H1 (cell line): ENCODE data around the gene GPC2. TPM values are rescaled to one million over a fixed set of nuclear protein-coding genes. Genes with fewer than 3 reads are reported as not detected.

ENCODE experiments used
- CTCF ChIA-PET: fragments of 300-600 bp; sonication (Branson Sonifier 250); formaldehyde crosslinking; loops from one replicate; lab custom pipeline; 2021; ENCODE audit not compliant: partially characterized antibody; lab: Charles Lee
- POLR2A ChIA-PET: fragments of 300-600 bp; sonication (Branson Sonifier 250); formaldehyde crosslinking; loops from one replicate; lab custom pipeline; 2021; ENCODE audit warnings: inconsistent platforms; ENCODE audit not compliant: partially characterized antibody; lab: Charles Lee
- DNase-seq, 2 experiments: peaks; one replicate each; pipeline versions ENCODE4 v3.0.0 to v3.0.0-alpha.2; 2010 to 2022; ENCODE audit warnings: low spot score in 2 of 2, low read depth in 1 of 2, mixed read lengths in 1 of 2
- FAIRE-seq: peaks from 2 replicates; lab custom pipeline; 2011; peaks lifted over from hg19 to GRCh38; lab: Jason Lieb, UNC
- H2AFZ ChIP-seq: 2 replicates; pipeline ENCODE4 v1.8.1; 2012; ENCODE audit warnings: low read length, inconsistent platforms
- H2AK5ac ChIP-seq: 2 replicates; pipeline ENCODE4 v1.6.1; 2013; ENCODE audit warnings: low read depth, low read length
- H2BK120ac ChIP-seq: replicated peaks from 2 replicates; pipeline ENCODE3; 2013; ENCODE audit warnings: low read depth, low read length, inconsistent platforms
- H2BK12ac ChIP-seq: 2 replicates; pipeline ENCODE4 v1.6.1; 2013; ENCODE audit warnings: low read depth, low read length
- H2BK15ac ChIP-seq: 2 replicates; pipeline ENCODE4 v1.6.1; 2013; ENCODE audit warnings: low read length
- H2BK20ac ChIP-seq: 2 replicates; pipeline ENCODE4 v1.6.1; 2013; ENCODE audit warnings: low read length
- H2BK5ac ChIP-seq: 2 replicates; pipeline ENCODE4 v1.6.1; 2013; ENCODE audit warnings: low read depth, low read length
- H3K14ac ChIP-seq: 2 replicates; pipeline ENCODE4 v1.6.1; 2013; ENCODE audit warnings: inconsistent platforms; ENCODE audit not compliant: insufficient read length
- H3K18ac ChIP-seq: 2 replicates; pipeline ENCODE4 v1.6.1; 2013; ENCODE audit warnings: low read length; ENCODE audit errors: extremely low read depth
- H3K23ac ChIP-seq: 2 replicates; pipeline ENCODE4 v1.6.1; 2013; ENCODE audit warnings: inconsistent platforms; ENCODE audit not compliant: insufficient read length
- H3K23me2 ChIP-seq: 2 replicates; pipeline ENCODE4 v1.6.1; 2013; ENCODE audit warnings: low read depth, low read length
- H3K27ac ChIP-seq: 2 replicates; pipeline ENCODE4 v1.6.1; 2011; ENCODE audit warnings: low read depth, low read length, inconsistent platforms
- H3K27me3 ChIP-seq, 4 experiments: replicated peaks in 1 of 4; 1 replicate in 1 of 4; 2 replicates in 3 of 4; pipeline versions ENCODE4 v1.6.1 to v1.8.1; 2011 to 2013; ENCODE audit warnings: low read length in 3 of 4, mild to moderate bottlenecking in 3 of 4, inconsistent platforms in 2 of 4, mixed read lengths in 2 of 4, moderate library complexity in 1 of 4; ENCODE audit not compliant: control insufficient read depth in 3 of 4, insufficient read depth in 3 of 4; ENCODE audit errors: extremely low read depth in 1 of 4
- H3K36me3 ChIP-seq, 4 experiments: 2 replicates each; pipeline versions ENCODE4 v1.6.1 to v1.8.1; 2011 to 2013; ENCODE audit warnings: mild to moderate bottlenecking in 4 of 4, low read length in 3 of 4, moderate library complexity in 2 of 4, control low read depth in 1 of 4, inconsistent platforms in 1 of 4; ENCODE audit not compliant: insufficient read depth in 4 of 4, control insufficient read depth in 2 of 4
- H3K4ac ChIP-seq: replicated peaks from 2 replicates; pipeline ENCODE3; 2013; ENCODE audit warnings: low read length, low read depth, mixed read lengths, inconsistent platforms; ENCODE audit not compliant: insufficient read length
- H3K4me1 ChIP-seq, 4 experiments: replicated peaks in 1 of 4; 1 replicate in 1 of 4; 2 replicates in 3 of 4; pipeline versions ENCODE4 v1.6.1 to v1.8.1; 2011 to 2013; ENCODE audit warnings: low read length in 3 of 4, inconsistent platforms in 2 of 4, mixed read lengths in 1 of 4; ENCODE audit not compliant: insufficient read depth in 4 of 4, control insufficient read depth in 3 of 4
- H3K4me2 ChIP-seq, 2 experiments: 2 replicates each; pipeline versions ENCODE4 v1.6.1 to v1.8.1; 2011 to 2013; ENCODE audit warnings: low read depth in 2 of 2, low read length in 2 of 2, control low read depth in 1 of 2, inconsistent platforms in 1 of 2, mild to moderate bottlenecking in 1 of 2; ENCODE audit not compliant: insufficient read depth in 1 of 2
- H3K4me3 ChIP-seq, 4 experiments: fragments of 200-600, 300-600 bp in 1 of 4; sonication (generic), shearing (Covaris generic), sonication (Bioruptor Twin) in 1 of 4; 2 replicates each; pipeline versions ENCODE4 v1.5.1 to v1.8.1; 2011 to 2016; ENCODE audit warnings: low read length in 4 of 4, low read depth in 3 of 4, control low read depth in 2 of 4, inconsistent platforms in 2 of 4, mild to moderate bottlenecking in 2 of 4, mixed read lengths in 1 of 4, moderate library complexity in 1 of 4; ENCODE audit not compliant: insufficient read depth in 2 of 4; ENCODE audit errors: extremely low read depth in 1 of 4
- H3K56ac ChIP-seq: replicated peaks from 2 replicates; pipeline ENCODE3; 2013; ENCODE audit warnings: low read depth, mild to moderate bottlenecking, mixed read lengths, low read length, inconsistent platforms; ENCODE audit not compliant: insufficient read length
- H3K79me1 ChIP-seq: 2 replicates; pipeline ENCODE4 v1.6.1; 2013; ENCODE audit warnings: low read depth, low read length, control low read depth
- H3K79me2 ChIP-seq, 2 experiments: 2 replicates each; pipeline versions ENCODE4 v1.6.1 to v1.8.1; 2012 to 2013; ENCODE audit warnings: low read length in 2 of 2, mild to moderate bottlenecking in 2 of 2, inconsistent platforms in 1 of 2; ENCODE audit not compliant: insufficient read depth in 2 of 2, control insufficient read depth in 1 of 2
- H3K9ac ChIP-seq, 4 experiments: replicated peaks in 1 of 4; 1 replicate in 1 of 4; 2 replicates in 3 of 4; pipeline versions ENCODE4 v1.6.1 to v1.8.1; 2011 to 2013; ENCODE audit warnings: low read depth in 3 of 4, low read length in 3 of 4, control low read depth in 2 of 4, mild to moderate bottlenecking in 2 of 4, moderate library complexity in 2 of 4, inconsistent platforms in 1 of 4; ENCODE audit errors: extremely low read depth in 1 of 4
- H3K9me3 ChIP-seq, 2 experiments: 2 replicates each; pipeline versions ENCODE4 v1.6.1 to v1.8.1; 2012 to 2013; ENCODE audit warnings: mild to moderate bottlenecking in 2 of 2, moderate library complexity in 2 of 2, control low read depth in 1 of 2, inconsistent platforms in 1 of 2, low read depth in 1 of 2, low read length in 1 of 2, mixed read lengths in 1 of 2; ENCODE audit not compliant: insufficient read depth in 2 of 2
- H4K20me1 ChIP-seq, 2 experiments: replicated peaks in 1 of 2; 2 replicates each; pipeline versions ENCODE3 to v1.8.1; 2011 to 2013; ENCODE audit warnings: inconsistent platforms in 2 of 2, low read length in 2 of 2, mild to moderate bottlenecking in 1 of 2; ENCODE audit not compliant: insufficient read depth in 2 of 2, control insufficient read depth in 1 of 2
- H4K5ac ChIP-seq: 2 replicates; pipeline ENCODE4 v1.6.1; 2013; ENCODE audit warnings: low read length, low read depth, mixed read lengths, inconsistent platforms; ENCODE audit not compliant: insufficient read length
- H4K8ac ChIP-seq: 2 replicates; pipeline ENCODE4 v1.8.0; 2013; ENCODE audit warnings: mild to moderate bottlenecking, moderate library complexity, low read length, inconsistent platforms; ENCODE audit not compliant: insufficient read depth; ENCODE audit errors: extremely low read depth
- H4K91ac ChIP-seq: replicated peaks from 2 replicates; pipeline ENCODE3; 2013; ENCODE audit warnings: low read length, mixed read lengths, inconsistent platforms; ENCODE audit not compliant: insufficient read length
- POLR2A ChIP-seq, 2 experiments: IDR thresholded peaks; 1 replicate in 1 of 2; 2 replicates in 1 of 2; pipeline ENCODE4 v1.6.1; 2011; ENCODE audit warnings: low read depth in 2 of 2, low read length in 2 of 2, mild to moderate bottlenecking in 2 of 2; ENCODE audit errors: control extremely low read depth in 1 of 2
- RXRA ChIP-seq: IDR thresholded peaks from 2 replicates; pipeline ENCODE4 v1.6.1; 2011; ENCODE audit warnings: low read depth, mild to moderate bottlenecking, low read length, moderate library complexity; ENCODE audit not compliant: insufficient read depth
- WGBS, 2 experiments: shearing (Covaris generic) in 1 of 2; methylation state at CpG; one replicate each; pipeline versions ENCODE4 v1.1.6 to v1.1.7; 2013 to 2015; ENCODE audit warnings: low lambda C conversion rate in 2 of 2, mixed read lengths in 2 of 2, inconsistent platforms in 1 of 2, low coverage in 1 of 2, missing lambda C conversion rate in 1 of 2; ENCODE audit not compliant: insufficient replicate concordance in 2 of 2, insufficient coverage in 1 of 2, insufficient read length in 1 of 2; ENCODE audit errors: extremely low coverage in 1 of 2, missing lambda C conversion rate in 1 of 2; 5-methylcytosine and 5-hydroxymethylcytosine counted together
- polyA plus RNA-seq, 7 experiments: library from polyadenylated mRNA; depleted of rRNA in 3 of 7; stranded (reverse) in 5 of 7; unstranded in 2 of 7; fragments of >200 nt in 5 of 7; fragments of 200-250 nt in 2 of 7; gene quantifications; 1 replicate in 5 of 7; 2 replicates in 1 of 7; 4 replicates in 1 of 7; pipeline versions ENCODE4 v1.2.1 to v1.2.3, GENCODE V29; 2011 to 2013; ENCODE audit warnings: missing spikeins in 2 of 7, mixed read lengths in 2 of 7
- total RNA-seq: library from RNA; stranded (reverse); fragmentation: NEBNext Ultra II Directional; extraction: Animal tissue kit (Norgen Biotek cat#: 25700); gene quantifications from 2 replicates; pipeline ENCODE4 v1.2.1, GENCODE V29; 2021

The GPC2 gene
- total and polyA plus RNA-seq, 2 of the 8 experiments (the other 6 are each of a cell fraction or from before 2014, with no cell fraction given): 25.3 to 44.8 TPM

DNA sequence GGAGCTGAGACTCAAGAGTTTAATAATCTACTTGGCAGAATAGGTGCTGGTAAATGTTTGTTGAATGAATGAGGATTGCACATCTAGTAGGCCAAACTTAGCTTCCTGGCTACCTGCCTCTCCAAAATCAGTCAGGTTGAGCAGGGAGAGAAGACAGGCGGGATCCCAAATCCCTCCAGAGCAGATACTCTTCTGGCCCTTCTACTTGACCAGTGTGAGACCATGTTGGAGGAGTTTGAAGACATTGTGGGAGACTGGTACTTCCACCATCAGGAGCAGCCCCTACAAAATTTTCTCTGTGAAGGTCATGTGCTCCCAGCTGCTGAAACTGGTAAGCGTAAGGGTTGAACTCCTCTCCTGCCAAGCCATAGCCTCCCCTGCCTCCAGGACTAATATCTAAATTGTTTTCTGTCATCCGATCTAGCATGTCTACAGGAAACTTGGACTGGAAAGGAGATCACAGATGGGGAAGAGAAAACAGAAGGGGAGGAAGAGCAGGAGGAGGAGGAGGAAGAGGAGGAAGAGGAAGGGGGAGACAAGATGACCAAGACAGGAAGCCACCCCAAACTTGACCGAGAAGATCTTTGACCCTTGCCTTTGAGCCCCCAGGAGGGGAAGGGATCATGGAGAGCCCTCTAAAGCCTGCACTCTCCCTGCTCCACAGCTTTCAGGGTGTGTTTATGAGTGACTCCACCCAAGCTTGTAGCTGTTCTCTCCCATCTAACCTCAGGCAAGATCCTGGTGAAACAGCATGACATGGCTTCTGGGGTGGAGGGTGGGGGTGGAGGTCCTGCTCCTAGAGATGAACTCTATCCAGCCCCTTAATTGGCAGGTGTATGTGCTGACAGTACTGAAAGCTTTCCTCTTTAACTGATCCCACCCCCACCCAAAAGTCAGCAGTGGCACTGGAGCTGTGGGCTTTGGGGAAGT, 52.6 kb downstream of the GPC2 start:
- FAIRE-seq: no peak
- Histone ChIP-seq H3K79me2 (no peaks in the 10 kb centered on the region; a peak in 1 of 4 replicates), H3K4me2 (no peak overlapping the region), H2BK12ac (no peak overlapping the region), H2BK15ac (no peak overlapping the region), H3K4ac (no peak overlapping the region), H3K27ac (no peak overlapping the region), H3K27me3 (peaks cover 0 to 11% (median 0%) of the 10 kb centered on the region in 4 experiments; a peak in 2 of 7 replicates), H4K5ac (no peak overlapping the region), H3K18ac (no peak overlapping the region), H3K79me1 (0 out of 2 replicates have a peak, but pooled peaks cover 2% of the 10 kb centered on the region), H3K23me2 (peaks cover 15% of the 10 kb centered on the region)
- DNase-seq: no peak
- CTCF ChIA-PET: interaction anchor here (0.7 to 5.3 kb wide), 7 partner anchors 8 to 63 kb away, joined by 3 to 24 read pairs (median 4); partner anchors contain the start of genes AP4M1 and MCM7
- TF ChIP-seq RXRA (no peak), POLR2A (IDR thresholded peaks at IDR 0.05; ENCODE audit: control extremely low read depth in 1 of 2, low read depth in 2 of 2, low read length in 2 of 2) (peak in 1 of 2 experiments; percentile 42; a peak in 1 of 3 replicates)
- TF ChIP-seq, all 59 proteins: peak for 1
- no peak overlapping the region for H3K23ac ChIP-seq
- no peak overlapping the region for H2BK20ac ChIP-seq
- no peak overlapping the region for H4K8ac ChIP-seq
- no peaks in the 10 kb centered on the region for H3K9me3 ChIP-seq
- no peaks in the 10 kb centered on the region for H3K36me3 ChIP-seq
- no peak overlapping the region for H3K56ac ChIP-seq
- no peak overlapping the region for H2BK5ac ChIP-seq
- POLR2A ChIA-PET: interaction anchor here (1.4 to 19.1 kb wide), 9 partner anchors 9 to 57 kb away, joined by 3 to 414 read pairs (median 4); partner anchors contain the start of genes AP4M1 and MCM7
- no peak overlapping the region for H4K91ac ChIP-seq
- H3K14ac ChIP-seq: no peak overlapping the region
- H2AFZ ChIP-seq: no peak overlapping the region
- no peak overlapping the region for H2BK120ac ChIP-seq
- WGBS, 2 experiments: 95% methylated on average over 4 of the region's 4 CpGs; no CpG with 5 or more reads in 1 of the 2 experiments
- H4K20me1 ChIP-seq: no peaks in the 10 kb centered on the region
- H2AK5ac ChIP-seq: no peak overlapping the region
- H3K4me1 ChIP-seq: peaks cover 0 to 13% (median 1%) of the 10 kb centered on the region in 4 experiments; a peak in 4 of 7 replicates
- H3K4me3 ChIP-seq: no peak overlapping the region
- H3K9ac ChIP-seq: no peak overlapping the region
